ENCODE measurements around the gene HIGD1A.
A peak's percentile ranks its signal among the peaks of the same experiment; 100 is the strongest.

The HIGD1A gene

GRCh38 chr3:42753757-42754156 is 50.5 kb downstream of the HIGD1A start:
- DNase-seq: no peak

DNA sequence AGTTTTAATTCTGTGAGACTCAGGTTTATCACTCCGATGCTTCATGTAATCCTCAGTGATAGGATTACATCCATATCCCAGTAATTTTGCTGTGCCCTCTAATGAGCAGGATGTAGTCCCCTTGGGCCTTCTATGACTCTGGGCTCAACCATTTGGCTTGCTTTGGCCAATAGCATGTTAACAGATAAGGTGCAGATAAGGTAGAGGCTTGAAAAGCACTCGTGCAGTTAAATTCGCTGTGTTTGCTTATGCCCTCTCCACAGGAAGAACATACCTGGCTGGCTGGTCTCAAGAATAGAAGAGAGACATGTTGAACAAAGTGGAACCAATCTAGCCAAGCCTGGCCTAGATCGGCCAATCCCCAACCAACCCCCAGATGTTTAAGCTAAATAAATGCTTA is 51.3 kb downstream of the HIGD1A start:
- no peak for DNase-seq

DNA sequence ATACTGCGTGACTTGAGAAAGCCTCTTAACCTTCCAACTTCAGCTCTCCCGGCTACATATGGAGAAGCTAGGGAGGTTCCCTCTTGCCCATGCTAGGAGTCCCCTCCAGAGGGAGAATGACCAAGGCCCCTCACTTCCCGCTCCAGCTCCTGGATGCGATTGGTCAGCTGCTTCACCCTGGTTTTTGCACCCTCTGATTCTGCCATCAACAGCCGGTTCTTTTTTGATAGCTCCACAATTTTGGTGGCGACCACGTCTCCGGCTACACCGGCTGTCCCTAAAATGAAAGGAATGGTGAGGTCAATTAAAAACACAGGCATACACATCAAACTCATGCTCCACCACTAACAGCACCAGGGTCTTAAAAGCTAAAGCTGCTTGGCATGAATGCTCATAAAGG is 51.8 kb downstream of the HIGD1A start:
- DNase-seq: no peak

GRCh38 chr3:42751609-42752008 is 52.7 kb downstream of the HIGD1A start:
- DNase-seq: no peak

DNA sequence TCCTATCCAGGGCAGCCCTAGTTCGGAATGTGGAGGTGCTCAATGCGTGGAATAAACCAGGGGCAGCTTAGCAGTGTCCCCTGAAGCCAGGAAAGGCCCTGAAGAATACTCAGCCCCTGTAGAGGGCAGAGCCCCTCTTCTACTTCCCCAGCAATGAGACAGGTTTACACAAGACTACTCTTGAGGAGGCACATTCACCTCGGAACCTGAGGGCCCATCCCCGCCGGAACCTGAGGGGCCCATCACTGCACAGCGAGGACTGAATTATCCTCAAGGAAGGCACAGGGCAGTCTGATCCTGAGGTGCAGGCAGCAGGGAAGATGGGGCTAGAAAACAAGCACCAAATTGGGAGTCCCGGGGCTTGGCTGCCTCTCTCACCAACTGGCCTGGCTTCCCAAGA is 53.5 kb downstream of the HIGD1A start:
- DNase-seq: no peak

DNA sequence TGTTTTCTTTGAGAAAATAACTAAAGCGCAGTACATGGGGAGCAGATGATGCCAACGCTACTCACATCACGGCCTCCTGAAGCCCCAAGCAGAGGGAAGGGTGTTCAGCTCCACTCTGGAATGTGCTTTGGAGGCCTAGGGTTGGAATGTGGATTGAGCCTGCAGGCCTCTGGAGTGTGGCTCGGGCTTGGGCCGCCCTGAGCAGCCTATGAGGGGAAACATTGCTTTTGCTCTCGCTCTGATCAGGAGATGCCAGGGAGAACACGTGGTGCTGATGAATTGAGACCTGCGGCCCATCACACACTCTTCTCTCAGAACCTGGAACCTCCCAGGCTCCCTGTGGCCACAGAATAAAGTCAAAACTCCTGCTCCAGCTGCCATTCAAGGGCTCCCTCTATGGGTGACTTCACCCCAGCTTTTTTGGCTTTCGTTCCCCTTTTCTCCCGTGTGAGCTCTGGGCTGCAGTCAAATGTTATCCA is 54.5 kb downstream of the HIGD1A start:
- no peak for DNase-seq

- DNase-seq: no peak
These were observed 55.1 kb downstream of the HIGD1A start for GRCh38 chr3:42749025-42749752.

- no peak for DNase-seq
These were observed 56.7 kb downstream of the HIGD1A start for GRCh38 chr3:42747581-42747980.

DNA sequence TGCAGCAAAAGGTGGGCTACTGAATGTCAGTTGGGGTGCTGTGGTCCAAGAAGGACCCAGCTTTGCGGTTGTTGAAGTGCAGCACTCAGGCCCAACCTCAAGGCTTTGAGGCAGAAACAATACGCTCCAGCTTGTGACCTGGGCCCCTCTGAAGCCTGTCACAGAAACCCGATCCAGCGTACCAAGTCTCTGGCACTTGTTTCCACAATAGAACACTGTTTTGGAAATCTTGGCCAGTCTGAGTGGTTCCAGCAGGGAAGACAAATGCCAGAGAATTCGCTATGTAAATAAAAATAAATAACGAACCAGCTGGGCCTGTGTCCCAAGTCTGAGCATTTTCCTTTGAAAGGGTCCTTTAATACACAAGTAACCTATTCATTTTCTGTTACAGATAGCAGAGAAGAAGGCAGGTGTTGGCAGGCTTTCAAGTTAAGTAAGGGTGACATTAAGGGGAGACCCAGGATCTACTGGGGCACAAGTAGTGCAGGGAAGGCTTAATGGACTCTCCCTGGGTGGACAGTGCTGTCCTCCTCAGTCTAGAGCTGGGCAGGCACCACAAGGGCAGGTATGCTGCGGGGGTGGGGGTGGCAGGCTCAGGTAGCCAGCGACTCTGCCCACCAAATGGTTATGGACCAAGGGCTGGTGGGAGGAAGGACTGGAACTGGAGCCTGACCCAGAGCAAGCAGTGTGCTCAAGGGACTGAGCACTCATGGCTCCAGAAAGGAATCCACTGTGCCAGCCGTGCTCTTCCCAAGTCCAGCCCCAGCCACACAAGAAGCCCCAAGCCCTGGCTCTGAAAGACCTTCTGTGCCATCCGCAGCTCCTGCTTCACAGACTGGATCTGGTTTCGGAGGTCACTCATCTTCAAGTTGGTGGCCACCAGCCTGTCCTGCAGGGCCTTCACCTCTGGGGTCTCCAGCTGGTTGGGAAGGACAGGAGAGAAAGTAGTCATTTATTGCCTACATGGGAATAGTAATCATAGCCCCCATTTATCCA is 57.5 kb downstream of the HIGD1A start:
- peak in 2 of 3 experiments; percentile 20 to 46 for DNase-seq

DNA sequence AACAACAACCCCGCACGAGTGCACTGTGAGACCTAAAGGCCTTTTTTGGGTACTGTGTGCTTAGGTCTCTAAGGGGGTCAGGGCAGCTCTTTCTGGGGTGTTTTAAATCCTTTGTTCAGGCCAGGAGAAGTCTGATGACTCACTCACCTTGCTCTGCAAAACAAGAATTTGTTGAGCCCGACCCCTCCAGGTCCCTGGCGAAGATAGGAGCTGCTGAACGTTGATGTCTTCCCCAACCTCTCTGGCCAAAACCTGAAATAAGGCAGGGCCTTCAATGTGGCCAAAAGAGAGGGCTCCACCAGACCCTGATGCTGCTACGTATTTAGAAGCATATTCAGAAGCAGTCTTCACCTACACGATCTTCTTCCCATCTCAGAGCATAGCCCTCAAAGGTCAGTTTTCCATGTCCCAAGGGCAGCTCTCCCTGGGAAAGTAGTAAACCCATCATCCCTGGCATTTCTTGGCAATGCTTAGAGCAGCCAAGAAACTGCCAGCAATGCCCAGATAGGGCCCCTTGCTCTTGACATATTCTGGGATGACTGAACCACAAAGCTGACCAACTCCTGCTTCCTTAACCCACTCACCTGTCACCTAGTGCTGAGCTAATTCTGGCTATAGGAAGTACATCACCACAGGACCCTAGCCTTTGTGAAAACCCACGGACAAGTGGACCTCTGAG is 58.4 kb downstream of the HIGD1A start:
- DNase-seq: no peak

GRCh38 chr3:42745291-42745745 is 59.0 kb downstream of the HIGD1A start:
- no peak for DNase-seq

GRCh38 chr3:42743204-42743995 is 60.9 kb downstream of the HIGD1A start:
- DNase-seq: no peak

DNA sequence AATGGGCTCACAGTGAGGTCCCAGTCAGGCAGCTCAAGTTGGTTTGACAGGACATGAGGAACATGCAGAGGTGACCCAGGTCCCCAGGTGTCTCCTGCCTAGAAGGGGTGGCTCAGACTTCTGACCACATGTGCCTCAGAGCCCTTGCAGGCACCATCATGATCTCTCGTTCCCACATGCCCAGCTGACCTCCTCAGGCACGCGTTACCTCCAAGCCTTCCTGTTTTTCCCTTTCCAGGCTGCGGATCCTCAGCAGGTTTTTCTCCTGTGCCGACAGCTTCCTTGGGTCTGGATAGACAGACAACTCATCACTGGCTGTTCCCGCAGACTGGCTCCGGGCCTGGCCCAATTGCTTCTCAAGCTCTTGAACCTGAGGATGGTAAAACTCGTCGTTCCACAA is 61.6 kb downstream of the HIGD1A start:
- DNase-seq: no peak

GRCh38 chr3:42742259-42742658 is 62.0 kb downstream of the HIGD1A start:
- no peak for DNase-seq

DNA sequence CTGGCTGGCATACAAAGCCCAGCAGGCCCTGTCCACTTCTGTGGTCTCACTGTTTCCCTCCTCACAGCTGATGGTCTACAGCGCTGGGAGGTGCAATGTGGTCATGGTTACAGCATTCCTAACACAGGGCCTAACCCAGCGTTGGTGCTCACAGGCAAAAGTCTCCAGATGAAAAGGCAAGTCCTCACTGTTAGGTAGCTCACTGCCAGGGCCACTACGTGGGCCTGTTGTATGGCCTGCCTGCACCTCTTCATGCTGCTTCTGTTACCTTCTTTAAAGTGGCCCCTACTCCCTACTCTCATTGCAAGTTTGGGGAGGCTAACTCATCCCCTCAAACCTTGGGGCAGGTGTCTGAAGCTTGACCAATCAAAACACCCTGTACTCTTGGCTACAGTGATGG is 62.5 kb downstream of the HIGD1A start:
- DNase-seq: no peak

- DNase-seq: no peak
These were observed 64.7 kb downstream of the HIGD1A start for GRCh38 chr3:42739401-42740158.

DNA sequence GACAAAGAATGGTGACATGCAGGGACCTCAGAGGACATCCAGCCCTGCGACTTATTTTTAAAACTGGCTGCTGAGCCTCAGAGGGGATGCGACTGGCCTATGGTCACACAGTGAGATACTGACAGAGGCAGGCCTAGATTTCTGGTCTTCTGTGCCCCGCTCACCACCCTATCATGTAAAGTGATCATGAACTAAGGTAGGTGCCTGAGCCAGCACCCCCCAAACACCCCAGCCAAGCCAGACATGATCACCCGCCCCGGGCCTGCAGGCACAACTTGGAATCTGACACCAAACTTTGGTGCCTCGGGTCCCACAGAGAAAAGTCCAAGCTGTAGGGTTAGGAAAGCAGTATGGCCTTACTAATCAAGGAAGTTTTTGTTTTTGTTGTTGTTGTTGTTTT is 67.8 kb downstream of the HIGD1A start:
- DNase-seq: no peak

- DNase-seq: peak in 1 of 3 experiments; percentile 47
These were observed 68.2 kb downstream of the HIGD1A start for GRCh38 chr3:42736081-42736480.

- no peak for DNase-seq
These were observed 68.7 kb downstream of the HIGD1A start for GRCh38 chr3:42735615-42736014.

DNA sequence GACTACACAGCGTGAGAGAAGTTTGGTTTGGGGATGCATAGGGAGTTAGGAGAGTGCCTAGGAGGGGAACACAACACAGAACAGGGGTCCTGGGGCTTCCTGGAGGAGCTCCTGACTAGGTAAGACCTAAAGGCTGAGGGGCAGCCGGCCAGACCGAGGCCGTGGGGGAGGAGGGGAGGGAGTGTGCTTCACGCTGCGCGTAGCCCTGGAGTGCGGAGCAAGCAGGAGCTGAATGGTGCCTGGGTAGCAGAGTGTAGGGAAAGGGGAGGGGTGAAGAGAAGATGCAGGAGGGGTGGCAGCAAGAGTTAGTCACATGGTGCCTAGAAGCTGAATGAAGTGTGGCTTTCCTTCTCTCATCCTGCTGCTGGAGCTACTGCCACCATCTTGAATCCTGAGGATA is 69.3 kb downstream of the HIGD1A start:
- peak in 1 of 3 experiments; percentile 21 for DNase-seq

- DNase-seq: no peak
These were observed 69.9 kb downstream of the HIGD1A start for GRCh38 chr3:42734263-42734860.
